ENCODE results near the gene MSI2.

The MSI2 gene

DNA sequence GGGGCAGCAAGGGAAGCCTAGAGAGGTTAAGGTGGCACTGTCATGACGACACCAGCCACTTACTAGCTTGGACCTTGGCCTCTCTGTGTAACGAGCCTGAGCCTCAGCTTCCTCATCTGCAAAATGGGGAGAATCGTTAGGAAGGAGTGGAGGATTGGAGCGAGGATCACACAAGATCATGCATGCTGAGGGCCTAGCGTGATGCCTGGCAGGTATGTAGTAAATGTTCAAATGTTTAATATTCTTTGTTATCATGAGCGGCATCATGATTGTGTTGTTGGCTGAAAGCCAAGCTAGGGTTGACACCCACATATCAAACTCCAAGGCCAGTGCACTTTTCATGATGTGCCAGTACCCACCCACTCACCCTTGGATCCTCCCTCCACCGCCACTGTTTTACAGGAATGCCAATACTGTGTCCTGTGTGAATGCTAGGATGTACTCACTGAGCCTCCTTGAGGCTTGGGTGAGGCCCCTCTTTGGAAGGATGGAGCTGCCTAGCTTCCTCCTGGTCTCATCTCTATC, 192.5 kb downstream of the MSI2 start:
- DNase-seq: no peak
- Histone ChIP-seq H3K4ac (ENCODE audit: low read depth, low read length) (peak overlapping the region; percentile 35), H2BK5ac (ENCODE audit: low read depth, low read length, poor library complexity) (no peak overlapping the region), H2BK120ac (ENCODE audit: insufficient read depth, low read length, poor library complexity) (no peak overlapping the region), H2AK5ac (ENCODE audit: low read length) (no peak overlapping the region), H3K4me2 (ENCODE audit: low read length) (no peak overlapping the region), H3K18ac (ENCODE audit: low read length) (peak overlapping the region; percentile 32), H2BK12ac (ENCODE audit: low read length) (no peak overlapping the region), H4K8ac (ENCODE audit: low read depth, low read length) (no peak overlapping the region), H3K79me1 (ENCODE audit: low read length) (peaks cover 24% of the 10 kb centered on the region), H4K91ac (ENCODE audit: low read depth, low read length) (no peak overlapping the region), H3K4me3 (ENCODE audit: low read depth, low read length) (no peak overlapping the region), H4K12ac (ENCODE audit: low read depth, low read length) (no peak overlapping the region), H3K79me2 (ENCODE audit: control insufficient read depth, insufficient read depth, low read length, poor library complexity) (peaks cover 5% of the 10 kb centered on the region), H3K27ac (ENCODE audit: low read depth, low read length) (no peak overlapping the region), H3K9ac (ENCODE audit: low read length) (no peak overlapping the region), H2AFZ (ENCODE audit: insufficient read depth, low read length, poor library complexity) (no peak overlapping the region), H3K14ac (ENCODE audit: low read length) (no peak overlapping the region), H3K27me3 (ENCODE audit: insufficient read depth, low read length) (no peaks in the 10 kb centered on the region), H3K9me3 (ENCODE audit: insufficient read depth, low read depth, low read length) (no peaks in the 10 kb centered on the region), H3K23ac (ENCODE audit: low read length) (no peak overlapping the region), H3K4me1 (ENCODE audit: control insufficient read depth in 1 of 2, insufficient read depth in 2 of 2, low read length in 2 of 2) (peaks cover 27 to 33% of the 10 kb centered on the region in 2 experiments), H3K36me3 (ENCODE audit: control insufficient read depth in 1 of 2, insufficient read depth in 2 of 2, low read length in 2 of 2) (peaks cover 3 to 5% of the 10 kb centered on the region in 2 experiments)
- WGBS (ENCODE audit: extremely low coverage, insufficient coverage, insufficient read length): no CpG with 5 or more reads among the region's 7 CpGs

DNA sequence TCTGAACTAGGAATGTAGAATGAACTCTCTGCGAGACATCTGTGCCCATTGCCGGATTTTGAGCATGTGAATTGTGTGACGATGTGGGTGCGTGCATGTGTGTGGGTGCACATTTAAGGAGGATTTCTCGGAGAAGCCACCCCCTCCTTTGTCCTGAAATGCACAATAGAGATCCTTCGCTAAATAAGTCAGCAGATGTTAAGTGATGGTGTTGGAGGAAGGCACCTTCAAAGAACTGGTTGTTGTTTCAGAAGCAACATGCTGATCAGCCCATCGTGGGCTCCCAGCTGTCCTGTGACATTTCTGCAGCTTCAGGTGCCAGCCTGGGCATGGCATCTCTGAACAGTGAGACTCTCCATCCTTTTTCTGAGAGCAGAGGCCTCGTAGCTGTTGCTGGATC, 194.9 kb downstream of the MSI2 start:
- no peak overlapping the region for H3K4ac ChIP-seq (ENCODE audit: low read depth, low read length)
- WGBS (ENCODE audit: extremely low coverage, insufficient coverage, insufficient read length): no CpG with 5 or more reads among the region's 8 CpGs
- H3K4me1 ChIP-seq (ENCODE audit: control insufficient read depth in 1 of 2, insufficient read depth in 2 of 2, low read length in 2 of 2): peaks cover 10 to 16% of the 10 kb centered on the region in 2 experiments

DNA sequence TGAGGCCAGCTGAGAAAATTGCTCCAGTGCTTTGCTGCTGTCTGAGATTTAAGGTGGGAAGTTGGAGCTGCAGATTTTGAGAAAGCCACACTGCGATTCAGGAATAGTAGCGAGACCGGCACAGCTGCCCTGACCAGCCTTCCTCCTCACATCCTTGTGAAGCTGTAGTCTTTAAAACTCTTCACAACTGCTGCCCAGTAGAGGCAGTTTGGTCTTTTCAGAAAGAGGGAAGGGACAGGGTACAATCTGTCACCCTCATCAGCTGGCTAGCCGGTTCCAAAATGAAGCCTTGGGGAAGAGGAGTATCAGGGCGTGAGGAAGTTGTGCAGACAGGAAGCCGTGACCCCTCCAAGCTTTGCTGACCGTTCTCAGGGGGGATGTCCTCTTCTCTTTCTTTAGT, 195.3 kb downstream of the MSI2 start:
- no CpG with 5 or more reads among the region's 7 CpGs for WGBS (ENCODE audit: extremely low coverage, insufficient coverage, insufficient read length)
- H4K91ac ChIP-seq (ENCODE audit: low read depth, low read length): no peak overlapping the region

More for the DNA sequence above, 194.9 kb downstream of the MSI2 start:
- Histone ChIP-seq H3K9me3 (ENCODE audit: insufficient read depth, low read depth, low read length) (no peaks in the 10 kb centered on the region), H3K4me2 (ENCODE audit: low read length) (no peak overlapping the region), H2AK5ac (ENCODE audit: low read length) (no peak overlapping the region), H3K9ac (ENCODE audit: low read length) (no peak overlapping the region), H3K27ac (ENCODE audit: low read depth, low read length) (no peak overlapping the region), H3K79me2 (ENCODE audit: control insufficient read depth, insufficient read depth, low read length, poor library complexity) (no peaks in the 10 kb centered on the region), H2BK120ac (ENCODE audit: insufficient read depth, low read length, poor library complexity) (no peak overlapping the region), H3K36me3 (ENCODE audit: control insufficient read depth in 1 of 2, insufficient read depth in 2 of 2, low read length in 2 of 2) (peaks cover 10 to 14% of the 10 kb centered on the region in 2 experiments), H2BK12ac (ENCODE audit: low read length) (no peak overlapping the region), H3K27me3 (ENCODE audit: insufficient read depth, low read length) (no peaks in the 10 kb centered on the region), H4K12ac (ENCODE audit: low read depth, low read length) (no peak overlapping the region), H3K14ac (ENCODE audit: low read length) (no peak overlapping the region), H2BK5ac (ENCODE audit: low read depth, low read length, poor library complexity) (no peak overlapping the region), H2AFZ (ENCODE audit: insufficient read depth, low read length, poor library complexity) (no peak overlapping the region), H3K23ac (ENCODE audit: low read length) (no peak overlapping the region), H4K8ac (ENCODE audit: low read depth, low read length) (no peak overlapping the region), H4K91ac (ENCODE audit: low read depth, low read length) (no peak overlapping the region), H3K18ac (ENCODE audit: low read length) (no peak overlapping the region), H3K79me1 (ENCODE audit: low read length) (peaks cover 4% of the 10 kb centered on the region), H3K4me3 (ENCODE audit: low read depth, low read length) (no peak overlapping the region)
- DNase-seq: no peak

DNA sequence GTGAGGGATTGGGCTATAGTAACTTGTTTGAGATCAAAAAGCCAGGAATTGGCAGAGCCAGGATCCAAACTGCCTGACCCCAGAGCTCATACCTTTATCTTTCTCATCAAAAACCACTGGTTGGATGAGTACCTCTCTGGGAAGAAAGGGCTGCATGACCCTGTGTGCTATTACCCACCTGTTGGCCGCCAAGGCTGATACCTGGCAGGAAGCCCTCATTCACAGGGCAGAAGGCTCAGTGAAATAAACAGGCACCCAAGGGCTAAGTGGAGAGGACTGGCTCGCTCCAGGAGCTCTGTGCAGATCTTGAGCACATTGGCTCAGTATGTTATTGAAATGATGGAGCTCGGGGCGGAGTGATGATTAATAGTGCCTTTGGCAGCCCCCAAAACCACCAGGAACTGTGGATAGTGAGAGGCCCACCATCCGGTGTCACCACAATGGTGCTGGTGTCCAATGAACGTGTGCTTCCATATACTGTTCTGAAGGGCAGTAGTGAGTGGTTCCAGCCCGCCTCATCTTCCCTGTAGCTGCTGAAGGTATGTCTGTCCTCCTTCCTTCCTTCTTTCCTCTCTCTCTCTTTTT, 197.6 kb downstream of the MSI2 start:
- no peak overlapping the region for H3K14ac ChIP-seq (ENCODE audit: low read length)
- H2AFZ ChIP-seq (ENCODE audit: insufficient read depth, low read length, poor library complexity): no peak overlapping the region
- H3K79me2 ChIP-seq (ENCODE audit: control insufficient read depth, insufficient read depth, low read length, poor library complexity): no peaks in the 10 kb centered on the region
- H4K12ac ChIP-seq (ENCODE audit: low read depth, low read length): no peak overlapping the region
- H2BK5ac ChIP-seq (ENCODE audit: low read depth, low read length, poor library complexity): no peak overlapping the region
- no peak overlapping the region for H4K8ac ChIP-seq (ENCODE audit: low read depth, low read length)
- H3K9ac ChIP-seq (ENCODE audit: low read length): no peak overlapping the region
- H4K91ac ChIP-seq (ENCODE audit: low read depth, low read length): no peak overlapping the region
- H3K27ac ChIP-seq (ENCODE audit: low read depth, low read length): no peak overlapping the region
- no peak overlapping the region for H2BK120ac ChIP-seq (ENCODE audit: insufficient read depth, low read length, poor library complexity)
- no peak overlapping the region for H2BK12ac ChIP-seq (ENCODE audit: low read length)
- H3K9me3 ChIP-seq (ENCODE audit: insufficient read depth, low read depth, low read length): no peaks in the 10 kb centered on the region
- no CpG with 5 or more reads among the region's 7 CpGs for WGBS (ENCODE audit: extremely low coverage, insufficient coverage, insufficient read length)
- peaks cover 2% of the 10 kb centered on the region for H3K79me1 ChIP-seq (ENCODE audit: low read length)
- H3K4me1 ChIP-seq (ENCODE audit: control insufficient read depth in 1 of 2, insufficient read depth in 2 of 2, low read length in 2 of 2): peaks cover 12 to 16% of the 10 kb centered on the region in 2 experiments
- no peak overlapping the region for H3K23ac ChIP-seq (ENCODE audit: low read length)
- peaks cover 10 to 14% of the 10 kb centered on the region in 2 experiments for H3K36me3 ChIP-seq (ENCODE audit: control insufficient read depth in 1 of 2, insufficient read depth in 2 of 2, low read length in 2 of 2)
- no peak overlapping the region for H2AK5ac ChIP-seq (ENCODE audit: low read length)
- no peak overlapping the region for H3K4ac ChIP-seq (ENCODE audit: low read depth, low read length)
- no peak overlapping the region for H3K4me3 ChIP-seq (ENCODE audit: low read depth, low read length)
- H3K27me3 ChIP-seq (ENCODE audit: insufficient read depth, low read length): no peaks in the 10 kb centered on the region
- H3K18ac ChIP-seq (ENCODE audit: low read length): no peak overlapping the region
- DNase-seq: no peak
- no peak overlapping the region for H3K4me2 ChIP-seq (ENCODE audit: low read length)

More for the DNA sequence above, 195.3 kb downstream of the MSI2 start:
- H3K4me3 ChIP-seq (ENCODE audit: low read depth, low read length): no peak overlapping the region
- H3K4me1 ChIP-seq (ENCODE audit: control insufficient read depth in 1 of 2, insufficient read depth in 2 of 2, low read length in 2 of 2): peaks cover 9 to 13% of the 10 kb centered on the region in 2 experiments
- H3K27ac ChIP-seq (ENCODE audit: low read depth, low read length): no peak overlapping the region
- no peak overlapping the region for H2BK120ac ChIP-seq (ENCODE audit: insufficient read depth, low read length, poor library complexity)
- no peak overlapping the region for H4K12ac ChIP-seq (ENCODE audit: low read depth, low read length)
- no peak overlapping the region for H2BK5ac ChIP-seq (ENCODE audit: low read depth, low read length, poor library complexity)
- H3K18ac ChIP-seq (ENCODE audit: low read length): peak overlapping the region; percentile 5
- no peak overlapping the region for H3K9ac ChIP-seq (ENCODE audit: low read length)
- H2BK12ac ChIP-seq (ENCODE audit: low read length): no peak overlapping the region
- no peaks in the 10 kb centered on the region for H3K9me3 ChIP-seq (ENCODE audit: insufficient read depth, low read depth, low read length)
- H3K14ac ChIP-seq (ENCODE audit: low read length): no peak overlapping the region
- H3K79me1 ChIP-seq (ENCODE audit: low read length): peaks cover 2% of the 10 kb centered on the region
- H3K27me3 ChIP-seq (ENCODE audit: insufficient read depth, low read length): no peaks in the 10 kb centered on the region
- H3K4ac ChIP-seq (ENCODE audit: low read depth, low read length): no peak overlapping the region
- H3K79me2 ChIP-seq (ENCODE audit: control insufficient read depth, insufficient read depth, low read length, poor library complexity): no peaks in the 10 kb centered on the region
- no peak overlapping the region for H3K23ac ChIP-seq (ENCODE audit: low read length)
- H2AFZ ChIP-seq (ENCODE audit: insufficient read depth, low read length, poor library complexity): no peak overlapping the region
- H3K4me2 ChIP-seq (ENCODE audit: low read length): no peak overlapping the region
- H3K36me3 ChIP-seq (ENCODE audit: control insufficient read depth in 1 of 2, insufficient read depth in 2 of 2, low read length in 2 of 2): peaks cover 10 to 14% of the 10 kb centered on the region in 2 experiments
- no peak overlapping the region for H4K8ac ChIP-seq (ENCODE audit: low read depth, low read length)
- no peak for DNase-seq
- H2AK5ac ChIP-seq (ENCODE audit: low read length): no peak overlapping the region
